Measurements from ENCODE around the gene LRRC71. TPM values are rescaled to one million over a fixed set of nuclear protein-coding genes. Genes with fewer than 3 reads are reported as not detected.

LRRC71 gene
- total RNA-seq, 1 donor = not detected

DNA sequence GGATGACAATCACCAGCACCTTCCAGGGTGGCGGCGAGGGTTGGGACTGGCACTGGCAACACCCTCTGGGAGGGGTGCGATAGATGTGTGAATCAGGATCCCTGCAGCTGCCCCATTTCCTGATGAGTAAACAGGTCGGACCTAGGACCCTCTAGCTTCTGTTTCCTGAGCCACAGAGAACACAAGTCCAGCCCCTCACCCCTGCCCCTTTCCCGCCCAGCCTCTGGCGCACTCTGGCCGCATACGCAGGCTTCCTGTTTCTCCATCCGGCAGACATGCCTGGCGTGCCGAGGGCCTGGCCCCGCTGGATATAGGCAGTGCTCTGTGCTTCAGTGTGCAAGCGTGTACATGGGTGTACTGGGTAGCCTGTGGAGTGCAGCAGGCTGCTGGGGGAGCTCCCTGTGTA, 22.3 kb upstream of the LRRC71 start:
- peaks cover 12% of the 10 kb centered on the region for H3K27me3 ChIP-seq (ENCODE audit: insufficient read depth, low read length)
- H3K4me3 ChIP-seq (ENCODE audit: low read length) = no peak overlapping the region
- no peaks in the 10 kb centered on the region for H3K9me3 ChIP-seq (ENCODE audit: low read depth, low read length)
- peaks cover 2% of the 10 kb centered on the region for H3K4me1 ChIP-seq (ENCODE audit: insufficient read depth, low read length)

- H3K27me3 ChIP-seq (ENCODE audit: insufficient read depth, low read length) = peaks cover 4% of the 10 kb centered on the region
- H3K9me3 ChIP-seq (ENCODE audit: low read depth, low read length) = no peaks in the 10 kb centered on the region
- no peaks in the 10 kb centered on the region for H3K4me1 ChIP-seq (ENCODE audit: insufficient read depth, low read length)
- H3K4me3 ChIP-seq (ENCODE audit: low read length) = no peak overlapping the region
Measured at GRCh38 chr1:156898971-156899664, 21.3 kb upstream of the LRRC71 start.

DNA sequence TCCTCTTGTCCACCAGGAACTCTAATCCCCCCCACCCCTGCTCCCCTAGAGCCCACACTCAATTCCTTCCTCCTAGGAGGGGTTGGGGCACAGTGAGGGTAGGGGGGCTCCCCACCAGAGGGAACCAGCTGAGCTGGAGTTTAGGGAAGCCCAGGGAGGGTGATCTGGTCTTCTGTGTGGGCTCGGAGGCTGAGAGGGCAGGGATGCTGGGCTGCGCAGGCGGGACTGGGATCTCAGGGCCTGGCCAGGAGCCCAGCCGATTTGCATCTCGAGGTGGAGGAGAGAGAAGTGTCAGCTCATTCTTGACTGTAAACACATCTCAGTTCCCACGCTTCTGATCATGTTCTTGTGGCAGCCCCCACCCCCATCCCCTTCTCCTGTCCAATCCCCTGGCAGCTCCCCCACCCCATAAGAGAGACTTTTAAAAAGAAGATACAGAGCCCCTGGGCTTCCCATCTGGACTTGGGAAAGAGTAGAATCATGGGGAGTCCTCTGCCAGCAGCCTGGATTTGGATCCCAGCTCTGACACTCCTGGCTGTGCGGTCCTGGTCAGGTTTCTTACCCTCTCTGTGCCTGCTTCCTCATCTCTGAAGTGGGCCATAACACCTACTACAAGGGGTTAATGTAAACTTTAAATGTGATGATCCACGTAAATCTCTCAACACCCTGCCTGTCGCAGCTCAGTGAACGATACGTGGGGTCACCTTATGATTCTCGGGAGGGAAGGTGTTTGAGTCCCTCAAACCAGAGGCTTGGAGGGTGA, 20.3 kb upstream of the LRRC71 start:
- H3K27me3 ChIP-seq (ENCODE audit: insufficient read depth, low read length) = no peaks in the 10 kb centered on the region
- no peaks in the 10 kb centered on the region for H3K4me1 ChIP-seq (ENCODE audit: insufficient read depth, low read length)
- H3K9me3 ChIP-seq (ENCODE audit: low read depth, low read length) = no peaks in the 10 kb centered on the region
- H3K4me3 ChIP-seq (ENCODE audit: low read length) = no peak overlapping the region

DNA sequence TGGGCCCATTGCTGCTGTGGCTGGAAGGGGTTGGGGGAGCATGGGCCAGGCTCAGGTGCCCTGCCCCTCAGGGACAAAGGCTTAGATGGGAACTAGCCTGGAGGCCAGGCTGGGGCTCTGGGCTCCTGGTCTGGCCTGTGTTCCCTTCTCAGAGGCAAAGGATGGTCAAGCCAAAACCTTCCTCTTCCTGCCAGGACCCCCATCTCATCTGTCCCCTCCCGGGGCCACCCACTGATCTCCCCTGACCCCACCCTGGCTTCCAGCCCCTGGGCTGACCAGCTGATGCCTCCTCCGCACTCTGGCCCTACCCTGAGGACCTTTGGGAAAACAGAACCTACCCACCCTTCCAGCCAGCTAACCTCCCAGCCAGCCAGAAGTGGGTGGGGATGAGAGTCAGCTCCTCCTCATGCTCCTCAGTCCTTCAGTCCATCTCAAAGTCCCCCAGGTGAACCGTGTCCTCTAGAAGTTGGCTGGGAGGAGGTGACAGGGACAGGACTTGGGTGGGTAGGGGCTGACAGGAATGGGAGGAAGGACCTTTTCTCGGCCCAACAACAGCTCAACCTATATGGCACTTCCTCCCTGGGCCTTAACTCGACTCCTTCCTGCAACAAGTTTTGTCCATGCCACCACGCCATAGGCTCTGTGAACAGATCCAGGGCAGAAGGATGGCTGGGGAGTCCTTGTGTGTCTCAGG, 19.4 kb upstream of the LRRC71 start:
- no peaks in the 10 kb centered on the region for H3K9me3 ChIP-seq (ENCODE audit: low read depth, low read length)

GRCh38 chr1:156901590-156901900, 18.9 kb upstream of the LRRC71 start:
- H3K4me1 ChIP-seq (ENCODE audit: insufficient read depth, low read length) = no peaks in the 10 kb centered on the region
- H3K4me3 ChIP-seq (ENCODE audit: low read length) = no peak overlapping the region
- H3K9me3 ChIP-seq (ENCODE audit: low read depth, low read length) = no peaks in the 10 kb centered on the region
- no peaks in the 10 kb centered on the region for H3K27me3 ChIP-seq (ENCODE audit: insufficient read depth, low read length)

More for the DNA sequence above, 19.4 kb upstream of the LRRC71 start:
- Histone ChIP-seq H3K27me3 (ENCODE audit: insufficient read depth, low read length) (no peaks in the 10 kb centered on the region), H3K4me3 (ENCODE audit: low read length) (no peak overlapping the region), H3K4me1 (ENCODE audit: insufficient read depth, low read length) (no peaks in the 10 kb centered on the region)

- Histone ChIP-seq H3K9me3 (ENCODE audit: low read depth, low read length) (no peaks in the 10 kb centered on the region), H3K4me3 (ENCODE audit: low read length) (no peak overlapping the region), H3K27me3 (ENCODE audit: insufficient read depth, low read length) (no peaks in the 10 kb centered on the region), H3K4me1 (ENCODE audit: insufficient read depth, low read length) (peaks cover 4% of the 10 kb centered on the region)
Measured at GRCh38 chr1:156901966-156902915, 18.2 kb upstream of the LRRC71 start.

DNA sequence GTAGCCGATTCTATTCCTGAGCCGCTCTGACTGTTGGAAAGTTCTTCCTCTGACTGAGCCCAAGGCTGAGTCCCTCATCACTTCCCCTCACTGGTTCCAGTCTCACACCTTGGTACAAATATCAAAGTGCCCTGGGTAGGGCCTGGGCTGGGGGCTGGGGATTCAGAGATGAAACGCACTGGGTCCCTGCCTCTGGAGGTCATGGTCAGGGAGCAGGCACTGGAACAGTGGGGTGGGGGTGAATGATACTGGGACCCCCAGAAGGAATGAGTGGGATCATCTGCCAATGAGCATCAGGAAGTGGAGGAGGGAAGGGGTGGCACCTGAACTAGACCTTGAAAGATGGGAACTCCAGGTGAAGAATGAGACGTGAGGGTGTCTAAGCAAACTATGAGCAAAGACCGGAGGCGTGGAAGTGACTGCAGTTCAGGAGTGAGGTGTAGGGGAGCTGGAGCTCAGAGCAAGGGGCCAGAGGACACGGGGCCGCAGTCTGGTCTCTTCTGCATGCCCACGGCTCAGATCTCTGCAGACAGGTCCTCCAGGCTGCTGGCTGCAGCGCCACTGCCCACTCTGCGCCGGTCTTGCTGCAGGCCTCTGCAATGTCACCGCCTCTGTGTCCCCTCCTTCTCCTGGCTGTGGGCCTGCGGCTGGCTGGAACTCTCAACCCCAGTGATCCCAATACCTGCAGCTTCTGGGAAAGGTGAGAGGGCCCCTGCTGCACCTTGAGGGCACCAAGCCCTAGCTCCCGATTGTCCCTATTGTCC, 16.9 kb upstream of the LRRC71 start:
- Histone ChIP-seq H3K9me3 (ENCODE audit: low read depth, low read length) (no peaks in the 10 kb centered on the region), H3K4me1 (ENCODE audit: insufficient read depth, low read length) (peaks cover 6% of the 10 kb centered on the region), H3K4me3 (ENCODE audit: low read length) (no peak overlapping the region), H3K27me3 (ENCODE audit: insufficient read depth, low read length) (no peaks in the 10 kb centered on the region)

DNA sequence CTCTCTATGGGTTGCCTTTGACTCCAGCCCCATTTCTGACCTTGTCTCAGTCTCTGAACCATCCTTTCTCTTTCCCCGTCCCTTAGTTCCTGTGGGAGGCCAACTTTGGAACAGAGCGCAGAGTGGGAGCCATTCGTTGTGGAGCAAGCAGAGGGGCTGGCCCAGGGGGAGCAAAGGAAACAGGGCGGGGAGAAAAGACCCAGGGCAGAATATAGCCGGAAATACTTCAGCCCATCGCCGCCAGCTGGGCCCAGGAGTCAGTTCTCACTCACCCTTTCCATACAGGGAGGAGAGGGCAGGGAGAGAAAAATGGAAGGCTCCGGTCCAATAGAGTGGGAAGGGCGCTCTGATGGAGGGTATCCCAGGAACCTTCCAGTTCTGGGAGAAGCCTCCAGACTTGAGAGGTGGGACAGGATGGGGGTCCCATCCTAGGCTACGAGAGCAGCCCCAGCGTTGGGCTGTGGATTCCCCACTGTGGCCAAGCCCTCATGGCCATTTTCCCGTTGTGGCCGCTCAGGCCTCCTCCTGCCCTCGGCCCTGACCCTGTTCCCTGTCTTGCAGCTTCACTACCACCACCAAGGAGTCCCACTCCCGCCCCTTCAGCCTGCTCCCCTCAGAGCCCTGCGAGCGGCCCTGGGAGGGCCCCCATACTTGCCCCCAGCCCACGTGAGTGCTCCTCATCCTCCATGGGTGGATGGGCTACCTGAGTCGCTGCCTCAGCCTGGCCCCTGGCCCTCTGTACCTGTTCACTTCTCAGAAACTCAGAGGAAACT, 16.1 kb upstream of the LRRC71 start:
- H3K4me1 ChIP-seq (ENCODE audit: insufficient read depth, low read length) = peaks cover 6% of the 10 kb centered on the region
- no peaks in the 10 kb centered on the region for H3K9me3 ChIP-seq (ENCODE audit: low read depth, low read length)
- no peak overlapping the region for H3K4me3 ChIP-seq (ENCODE audit: low read length)
- H3K27me3 ChIP-seq (ENCODE audit: insufficient read depth, low read length) = no peaks in the 10 kb centered on the region

DNA sequence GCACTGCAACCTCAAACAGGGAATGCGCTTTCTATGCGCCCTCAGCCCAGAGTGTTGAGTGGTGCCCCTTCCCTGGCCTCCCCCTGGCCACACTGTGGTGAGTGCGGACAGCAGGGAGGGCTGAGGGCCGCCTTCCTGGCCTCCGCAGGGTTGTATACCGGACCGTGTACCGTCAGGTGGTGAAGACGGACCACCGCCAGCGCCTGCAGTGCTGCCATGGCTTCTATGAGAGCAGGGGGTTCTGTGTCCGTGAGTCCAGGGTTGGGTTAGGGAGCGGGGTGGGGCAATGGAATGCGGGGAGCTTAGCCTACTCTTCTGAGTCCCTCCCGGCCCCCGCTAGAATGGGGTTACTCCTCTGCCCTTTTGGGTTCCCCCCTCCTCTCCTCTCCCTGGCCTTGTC, 15.3 kb upstream of the LRRC71 start:
- no peaks in the 10 kb centered on the region for H3K27me3 ChIP-seq (ENCODE audit: insufficient read depth, low read length)
- peaks cover 6% of the 10 kb centered on the region for H3K4me1 ChIP-seq (ENCODE audit: insufficient read depth, low read length)
- H3K9me3 ChIP-seq (ENCODE audit: low read depth, low read length) = no peaks in the 10 kb centered on the region
- H3K4me3 ChIP-seq (ENCODE audit: low read length) = no peak overlapping the region

DNA sequence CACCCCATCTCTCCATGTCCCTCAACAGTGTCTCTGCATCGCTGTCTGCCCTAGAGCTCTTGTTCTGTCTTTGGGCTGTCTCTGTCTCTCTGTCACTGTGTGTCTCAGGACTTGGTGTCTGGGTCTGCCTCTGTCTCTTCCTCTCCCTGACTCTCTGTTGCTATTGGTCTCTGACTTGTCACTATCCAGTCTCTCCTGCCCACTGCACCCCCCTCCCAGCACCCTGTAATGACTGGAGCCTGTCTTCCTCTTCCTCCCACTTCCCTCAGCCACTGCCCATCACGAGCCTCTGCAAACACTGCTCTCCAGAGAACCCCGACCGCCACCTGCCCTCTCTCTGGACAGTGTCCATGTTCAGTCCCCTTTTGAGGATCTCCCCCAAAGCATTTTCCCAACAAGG, 14.8 kb upstream of the LRRC71 start:
- no peaks in the 10 kb centered on the region for H3K9me3 ChIP-seq (ENCODE audit: low read depth, low read length)
- H3K4me1 ChIP-seq (ENCODE audit: insufficient read depth, low read length) = peaks cover 6% of the 10 kb centered on the region
- H3K4me3 ChIP-seq (ENCODE audit: low read length) = no peak overlapping the region
- no peaks in the 10 kb centered on the region for H3K27me3 ChIP-seq (ENCODE audit: insufficient read depth, low read length)

DNA sequence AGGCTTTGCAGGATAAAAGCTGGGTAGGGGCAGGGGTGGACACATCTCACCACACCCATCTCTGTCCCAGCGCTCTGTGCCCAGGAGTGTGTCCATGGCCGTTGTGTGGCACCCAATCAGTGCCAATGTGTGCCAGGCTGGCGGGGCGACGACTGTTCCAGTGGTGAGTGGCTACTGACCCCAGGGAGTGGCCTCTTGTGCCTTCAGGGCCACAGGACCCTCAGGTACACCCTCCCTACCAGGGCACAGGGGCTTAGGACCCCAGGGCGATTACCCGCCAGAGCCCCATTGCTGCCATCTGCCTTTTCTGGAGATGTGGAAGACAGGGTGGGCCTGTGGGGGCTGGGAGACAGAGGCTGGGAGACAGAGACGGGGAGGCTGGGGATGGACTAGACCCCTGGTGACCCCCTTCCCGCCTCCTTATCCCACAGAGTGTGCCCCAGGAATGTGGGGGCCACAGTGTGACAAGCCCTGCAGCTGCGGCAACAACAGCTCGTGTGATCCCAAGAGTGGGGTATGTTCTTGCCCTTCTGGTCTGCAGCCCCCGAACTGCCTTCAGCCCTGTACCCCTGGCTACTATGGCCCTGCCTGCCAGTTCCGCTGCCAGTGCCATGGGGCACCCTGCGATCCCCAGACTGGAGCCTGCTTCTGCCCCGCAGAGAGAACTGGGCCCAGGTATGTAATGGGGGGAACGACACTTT, 14.1 kb upstream of the LRRC71 start:
- H3K4me3 ChIP-seq (ENCODE audit: low read length) = no peak overlapping the region

DNA sequence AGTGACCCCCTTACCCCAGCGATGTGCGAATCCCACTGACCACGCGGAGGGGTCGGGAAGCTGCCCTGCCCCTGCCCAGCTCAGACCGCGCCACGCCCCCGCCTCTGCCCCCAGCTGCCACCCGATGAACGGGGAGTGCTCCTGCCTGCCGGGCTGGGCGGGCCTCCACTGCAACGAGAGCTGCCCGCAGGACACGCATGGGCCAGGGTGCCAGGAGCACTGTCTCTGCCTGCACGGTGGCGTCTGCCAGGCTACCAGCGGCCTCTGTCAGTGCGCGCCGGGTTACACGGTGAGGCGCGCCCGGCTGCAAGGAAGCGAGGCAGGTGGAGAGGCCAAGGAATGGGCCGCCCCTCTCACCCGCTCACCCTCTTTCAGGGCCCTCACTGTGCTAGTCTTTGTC, 11.9 kb upstream of the LRRC71 start:
- H3K4me3 ChIP-seq (ENCODE audit: low read length) = no peak overlapping the region
- H3K4me1 ChIP-seq (ENCODE audit: insufficient read depth, low read length) = peaks cover 6% of the 10 kb centered on the region
- H3K9me3 ChIP-seq (ENCODE audit: low read depth, low read length) = no peaks in the 10 kb centered on the region
- H3K27me3 ChIP-seq (ENCODE audit: insufficient read depth, low read length) = no peaks in the 10 kb centered on the region

More for the DNA sequence above, 14.1 kb upstream of the LRRC71 start:
- Histone ChIP-seq H3K4me1 (ENCODE audit: insufficient read depth, low read length) (peaks cover 6% of the 10 kb centered on the region), H3K27me3 (ENCODE audit: insufficient read depth, low read length) (no peaks in the 10 kb centered on the region), H3K9me3 (ENCODE audit: low read depth, low read length) (no peaks in the 10 kb centered on the region)

DNA sequence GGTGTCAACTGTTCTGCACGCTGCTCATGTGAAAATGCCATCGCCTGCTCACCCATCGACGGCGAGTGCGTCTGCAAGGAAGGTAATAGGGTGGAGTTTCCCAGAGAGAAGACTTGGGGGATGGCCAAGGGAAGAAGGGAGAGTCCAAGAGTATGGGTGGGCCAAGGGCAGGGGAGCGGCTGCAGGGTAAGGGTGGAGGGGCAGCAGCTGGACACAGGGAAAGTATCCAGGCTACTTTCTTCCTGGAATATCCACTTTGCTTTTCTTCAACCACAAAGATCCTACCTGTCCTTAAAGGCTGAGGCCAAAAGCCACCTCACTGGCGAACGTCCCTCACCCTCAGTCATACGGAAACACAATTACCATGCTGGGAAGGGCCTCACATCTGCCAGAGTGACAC, 11.5 kb upstream of the LRRC71 start:
- Histone ChIP-seq H3K27me3 (ENCODE audit: insufficient read depth, low read length) (no peaks in the 10 kb centered on the region), H3K4me3 (ENCODE audit: low read length) (no peak overlapping the region), H3K4me1 (ENCODE audit: insufficient read depth, low read length) (peaks cover 6% of the 10 kb centered on the region), H3K9me3 (ENCODE audit: low read depth, low read length) (no peaks in the 10 kb centered on the region)
